MCF 10A (cell line): ENCODE measurements around the gene WDFY2. TPM values are rescaled to one million over a fixed set of nuclear protein-coding genes. Genes with fewer than 3 reads are reported as not detected.

Experiments
- BruUV-seq: library from RNA; stranded (reverse); fragments of 400-500 nt; replicated peaks from 2 replicates; lab custom pipeline; 2021; lab: Mats Ljungman, UMichigan
- CTCF ChIA-PET: fragments of 300-600 bp; sonication (Branson Sonifier 250); formaldehyde crosslinking; extraction: SDS; loops from one replicate; lab custom pipeline; 2021; ENCODE audit warnings: antibody characterized with exemption, inconsistent platforms; lab: Yijun Ruan, JAX
- POLR2A ChIA-PET: fragments of 300-600, 350-650 bp; sonication (Branson Sonifier 250); formaldehyde crosslinking; extraction: SDS; loops from one replicate; lab custom pipeline; 2020; ENCODE audit warnings: antibody characterized with exemption, inconsistent platforms; lab: Yijun Ruan, JAX
- DNase-seq: peaks from one replicate; pipeline ENCODE4 v3.0.0-alpha.2; 2018; ENCODE audit not compliant: unreplicated experiment
- H3K27ac Mint-ChIP-seq: one replicate; pipeline ENCODE4 v1.8.0; 2022; ENCODE audit warnings: mild to moderate bottlenecking, low read depth, mixed read lengths; ENCODE audit not compliant: unreplicated experiment
- H3K27me3 Mint-ChIP-seq: one replicate; pipeline ENCODE4 v1.8.0; 2022; ENCODE audit warnings: mixed read lengths; ENCODE audit not compliant: insufficient read depth, unreplicated experiment
- H3K36me3 Mint-ChIP-seq: one replicate; pipeline ENCODE4 v1.8.0; 2022; ENCODE audit warnings: mild to moderate bottlenecking, moderate library complexity, mixed read lengths; ENCODE audit not compliant: insufficient read depth, unreplicated experiment
- H3K4me1 Mint-ChIP-seq: one replicate; pipeline ENCODE4 v1.8.0; 2022; ENCODE audit warnings: mixed read lengths; ENCODE audit not compliant: insufficient read depth, unreplicated experiment
- H3K4me3 Mint-ChIP-seq: one replicate; pipeline ENCODE4 v1.8.0; 2022; ENCODE audit warnings: mild to moderate bottlenecking, moderate library complexity, mixed read lengths; ENCODE audit not compliant: unreplicated experiment
- H3K9me3 Mint-ChIP-seq: one replicate; pipeline ENCODE4 v1.8.0; 2022; ENCODE audit warnings: mixed read lengths; ENCODE audit not compliant: unreplicated experiment
- intact Hi-C: fragments of 100-400 bp; cut with micrococcal nuclease; formaldehyde crosslinking; loops from 2 replicates; pipeline ENCODE4 v1.14.1; 2022
- total RNA-seq: library from RNA; stranded (reverse); gene quantifications from 2 replicates; pipeline ENCODE4 v1.2.3, GENCODE V29; 2022
- TF ChIP-seq, protein P1 (sequence below): fragments of 200-600 bp; IDR thresholded peaks from one replicate; pipeline ENCODE4 v1.8.0; 2022; ENCODE audit warnings: antibody characterized with exemption, mild to moderate bottlenecking; ENCODE audit not compliant: unreplicated experiment

Gene WDFY2
- total RNA-seq, 1 experiment from 2014 or later = 56.2 TPM

DNA sequence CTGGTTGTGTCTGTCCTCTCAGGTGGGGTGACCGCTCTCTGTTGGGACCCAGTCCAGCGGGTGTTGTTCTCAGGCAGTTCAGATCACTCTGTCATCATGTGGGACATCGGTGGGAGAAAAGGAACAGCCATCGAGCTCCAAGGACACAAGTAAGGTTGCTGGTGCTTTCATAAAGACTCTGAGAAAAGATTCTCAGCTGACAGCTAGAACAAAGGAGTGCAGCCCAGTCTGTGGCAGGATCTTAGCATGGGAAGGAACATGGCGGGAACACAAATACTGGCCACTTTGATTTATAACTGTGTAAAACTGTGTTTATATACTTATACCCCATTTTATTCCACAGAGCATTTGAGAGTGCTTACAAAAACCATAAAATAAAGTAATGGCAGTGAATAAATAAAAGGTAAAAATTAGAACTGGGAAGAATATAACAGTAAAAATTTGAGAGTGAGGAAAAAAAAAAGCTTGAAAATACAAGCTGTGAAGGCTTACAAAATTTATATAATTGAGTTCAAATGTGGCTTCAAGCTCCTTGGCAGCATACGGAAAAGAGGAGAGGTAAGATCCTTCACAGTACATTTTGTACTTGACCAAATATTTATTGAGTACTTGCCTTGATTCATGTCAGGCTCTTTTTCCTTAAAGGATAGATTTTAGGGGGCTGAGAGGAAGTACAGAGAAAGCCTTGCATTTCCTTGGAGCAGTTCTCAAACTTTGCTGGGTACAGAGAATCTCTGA, 154.9 kb downstream of the WDFY2 start:
- ChIA-PET CTCF (interaction anchor here (0.6 to 1.0 kb wide), 3 partner anchors 97 to 1280 kb away, joined by 3 to 4 read pairs (median 3); no protein-coding TSS in a partner anchor), POLR2A (interaction anchor here (0.6 to 0.9 kb wide), 3 partner anchors 9 to 40 kb away, joined by 3 to 4 read pairs (median 3); no protein-coding TSS in a partner anchor)
- no peaks in the 10 kb centered on the region for H3K27me3 Mint-ChIP-seq
- BruUV-seq = TSS peak; percentile 11
- peak overlapping the region; percentile 39 for H3K27ac Mint-ChIP-seq
- no peak for DNase-seq
- H3K36me3 Mint-ChIP-seq = peaks cover 58% of the 10 kb centered on the region
- TF ChIP-seq, protein P1, sequence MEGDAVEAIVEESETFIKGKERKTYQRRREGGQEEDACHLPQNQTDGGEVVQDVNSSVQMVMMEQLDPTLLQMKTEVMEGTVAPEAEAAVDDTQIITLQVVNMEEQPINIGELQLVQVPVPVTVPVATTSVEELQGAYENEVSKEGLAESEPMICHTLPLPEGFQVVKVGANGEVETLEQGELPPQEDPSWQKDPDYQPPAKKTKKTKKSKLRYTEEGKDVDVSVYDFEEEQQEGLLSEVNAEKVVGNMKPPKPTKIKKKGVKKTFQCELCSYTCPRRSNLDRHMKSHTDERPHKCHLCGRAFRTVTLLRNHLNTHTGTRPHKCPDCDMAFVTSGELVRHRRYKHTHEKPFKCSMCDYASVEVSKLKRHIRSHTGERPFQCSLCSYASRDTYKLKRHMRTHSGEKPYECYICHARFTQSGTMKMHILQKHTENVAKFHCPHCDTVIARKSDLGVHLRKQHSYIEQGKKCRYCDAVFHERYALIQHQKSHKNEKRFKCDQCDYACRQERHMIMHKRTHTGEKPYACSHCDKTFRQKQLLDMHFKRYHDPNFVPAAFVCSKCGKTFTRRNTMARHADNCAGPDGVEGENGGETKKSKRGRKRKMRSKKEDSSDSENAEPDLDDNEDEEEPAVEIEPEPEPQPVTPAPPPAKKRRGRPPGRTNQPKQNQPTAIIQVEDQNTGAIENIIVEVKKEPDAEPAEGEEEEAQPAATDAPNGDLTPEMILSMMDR = no peak
- no peak overlapping the region for H3K4me3 Mint-ChIP-seq
- intact Hi-C loops = no loop called here
- H3K4me1 Mint-ChIP-seq = no peaks in the 10 kb centered on the region
- H3K9me3 Mint-ChIP-seq = no peaks in the 10 kb centered on the region

DNA sequence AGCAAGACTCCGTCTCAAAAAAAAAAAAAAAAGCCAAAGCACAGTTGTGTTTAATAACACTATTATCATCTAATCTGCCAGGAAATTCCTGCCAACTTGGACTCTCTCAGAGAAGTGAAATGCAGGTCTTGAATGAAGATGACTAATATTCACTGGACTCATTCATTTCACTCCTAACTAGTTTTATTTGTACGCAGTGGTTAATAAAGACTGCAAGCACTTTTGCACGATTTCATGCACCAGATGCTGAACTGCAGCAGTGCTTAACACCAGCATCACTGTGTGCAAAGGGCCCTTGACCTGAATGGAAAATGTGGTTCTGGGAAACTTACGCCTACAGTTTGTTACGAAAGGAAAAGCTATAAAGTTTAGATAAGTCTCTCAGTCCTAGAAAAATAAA, 156.4 kb downstream of the WDFY2 start:
- H3K9me3 Mint-ChIP-seq = no peaks in the 10 kb centered on the region
- no peak overlapping the region for H3K4me3 Mint-ChIP-seq
- no peaks in the 10 kb centered on the region for H3K27me3 Mint-ChIP-seq
- peak overlapping the region; percentile 39 for H3K27ac Mint-ChIP-seq
- BruUV-seq = no TSS peak
- H3K36me3 Mint-ChIP-seq = peaks cover 65% of the 10 kb centered on the region
- DNase-seq = no peak
- intact Hi-C loops = no loop called here
- POLR2A ChIA-PET = interaction anchor here (0.6 to 1.4 kb wide), 4 partner anchors 30 to 288 kb away, joined by 3 to 4 read pairs (median 3); partner anchors contain the start of gene INTS6
- CTCF ChIA-PET = interaction anchor here (0.8 to 1.4 kb wide), 4 partner anchors 8 to 115 kb away, joined by 3 to 5 read pairs (median 5); no protein-coding TSS in a partner anchor
- TF ChIP-seq, protein P1 = no peak
- no peaks in the 10 kb centered on the region for H3K4me1 Mint-ChIP-seq

DNA sequence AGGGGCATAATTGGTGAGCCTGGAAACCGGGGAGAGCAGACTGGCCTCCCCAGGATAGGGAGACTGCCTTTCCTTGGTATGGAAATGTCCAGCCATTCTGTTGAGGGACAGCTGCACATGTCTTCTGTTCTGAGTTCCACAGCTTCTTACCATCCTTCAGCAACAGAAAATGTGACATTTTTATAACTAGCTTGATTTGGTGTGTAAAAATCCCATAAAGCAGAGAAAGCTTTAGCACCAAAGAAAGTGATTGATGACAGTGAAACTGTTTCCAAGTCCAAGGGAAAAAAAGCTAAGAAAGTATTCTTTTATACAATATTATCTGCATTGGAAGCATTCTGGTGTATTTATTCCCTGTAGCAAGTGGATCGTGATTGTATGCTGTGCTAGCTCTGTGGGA, 157.8 kb downstream of the WDFY2 start:
- H3K4me1 Mint-ChIP-seq = no peaks in the 10 kb centered on the region
- H3K9me3 Mint-ChIP-seq = no peaks in the 10 kb centered on the region
- TF ChIP-seq, protein P1 = no peak
- H3K36me3 Mint-ChIP-seq = peaks cover 77% of the 10 kb centered on the region
- ChIA-PET CTCF (interaction anchor here (0.5 to 1.4 kb wide), 9 partner anchors 11 to 310 kb away, joined by 3 to 6 read pairs (median 5); no protein-coding TSS in a partner anchor), POLR2A (interaction anchor here (0.6 to 1.4 kb wide), 6 partner anchors 10 to 51 kb away, joined by 3 to 4 read pairs (median 4); no protein-coding TSS in a partner anchor)
- H3K27ac Mint-ChIP-seq = no peak overlapping the region
- intact Hi-C loops = no loop called here
- BruUV-seq = no TSS peak
- H3K27me3 Mint-ChIP-seq = no peaks in the 10 kb centered on the region
- no peak for DNase-seq
- H3K4me3 Mint-ChIP-seq = no peak overlapping the region

DNA sequence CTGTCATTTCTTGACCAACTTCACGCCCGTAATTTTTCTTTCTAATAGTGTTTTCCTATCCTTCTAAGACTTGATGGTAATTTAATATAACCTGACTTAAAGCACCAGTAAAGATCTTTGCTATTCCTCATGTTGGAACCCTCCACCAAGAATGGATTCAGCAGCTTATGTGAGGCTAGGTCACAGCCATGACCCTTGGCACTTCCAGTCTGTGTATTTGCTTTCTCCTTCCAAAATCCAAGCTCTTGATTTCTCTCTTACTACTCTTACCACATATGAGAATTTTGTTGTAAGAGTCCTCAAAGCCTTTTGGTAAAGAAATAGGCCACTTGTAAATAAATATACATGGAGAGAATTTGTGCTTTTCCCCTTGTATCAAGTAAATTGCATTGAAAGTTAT, 158.3 kb downstream of the WDFY2 start:
- Mint-ChIP-seq H3K27ac (no peak overlapping the region), H3K4me1 (no peaks in the 10 kb centered on the region), H3K36me3 (peaks cover 79% of the 10 kb centered on the region), H3K4me3 (no peak overlapping the region), H3K27me3 (no peaks in the 10 kb centered on the region), H3K9me3 (no peaks in the 10 kb centered on the region)
- DNase-seq = no peak
- ChIA-PET POLR2A (interaction anchor here (0.6 to 1.3 kb wide), 5 partner anchors 10 to 51 kb away, joined by 3 to 4 read pairs (median 4); no protein-coding TSS in a partner anchor), CTCF (interaction anchor here (0.6 to 1.4 kb wide), 4 partner anchors 11 to 195 kb away, joined by 3 to 6 read pairs (median 4); no protein-coding TSS in a partner anchor)
- TF ChIP-seq, protein P1 = no peak
- no TSS peak for BruUV-seq
- intact Hi-C loops = no loop called here
